Stimulated activated naive CD4-positive, alpha-beta T cell (primary cell): Measurements from ENCODE around the gene SLC2A4RG.
A peak's percentile ranks its signal among the peaks of the same experiment; 100 is the strongest.

Experiments
- DNase-seq, 6 experiments: peaks; one replicate each; lab custom pipeline; 2025; lab: John Stamatoyannopoulos, UW

Gene SLC2A4RG

GRCh38 chr20:63777614-63778013 is 38.0 kb downstream of the SLC2A4RG start:
- DNase-seq = no peak

DNA sequence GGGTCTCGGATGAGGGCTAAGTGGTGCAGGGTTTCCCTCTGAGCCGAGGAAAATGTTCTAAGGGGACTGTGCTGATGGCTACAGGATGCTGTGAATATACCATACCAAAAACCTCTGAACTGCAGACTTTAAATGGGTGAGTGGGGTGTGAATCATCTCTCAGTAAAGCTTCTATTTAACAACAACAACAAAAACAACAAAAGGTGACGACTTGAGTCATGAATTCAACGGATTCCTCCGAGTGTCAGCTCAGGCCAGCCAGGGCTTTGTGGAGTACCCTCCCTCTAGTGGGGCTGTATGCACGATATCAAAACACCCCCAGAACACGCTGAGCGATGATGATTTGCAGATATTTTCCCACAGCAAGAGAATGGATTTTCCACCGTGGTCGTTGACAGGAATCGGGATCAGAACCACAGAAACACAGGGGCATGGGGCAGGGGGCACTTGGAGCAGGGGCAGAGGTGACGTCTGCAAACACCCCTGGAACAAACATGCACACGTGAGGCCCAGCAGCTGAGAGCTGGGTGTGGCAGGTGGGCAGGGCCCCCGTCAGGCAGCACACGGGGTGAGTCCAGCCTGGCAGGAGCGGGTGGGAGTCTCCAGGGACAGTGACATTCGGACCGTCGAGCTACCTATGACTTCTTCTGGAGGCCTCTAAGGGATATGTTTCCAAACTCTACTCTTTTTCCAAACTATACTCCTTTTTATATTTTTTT is 38.6 kb downstream of the SLC2A4RG start:
- no peak for DNase-seq

DNA sequence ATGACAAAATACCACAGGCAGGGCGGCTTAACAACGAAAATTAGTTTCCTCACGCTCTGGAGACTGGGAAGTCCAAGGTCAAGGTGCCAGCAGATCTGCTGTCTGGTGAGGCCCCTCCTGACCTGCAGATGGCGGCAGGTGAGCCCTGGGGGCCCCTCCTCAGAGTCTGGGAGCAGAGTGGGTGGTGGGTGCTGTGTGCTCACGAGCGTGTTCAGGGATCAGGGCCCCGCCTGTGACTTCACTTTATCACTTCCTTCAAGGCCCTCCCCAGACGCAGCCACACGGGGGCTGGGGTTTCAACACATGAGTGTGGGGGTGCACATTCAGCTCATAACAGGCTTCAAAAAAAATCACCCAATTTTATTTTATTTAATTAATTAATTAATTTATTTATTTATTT is 39.3 kb downstream of the SLC2A4RG start:
- DNase-seq = no peak

- DNase-seq = no peak
Observed at GRCh38 chr20:63781181-63781580, 41.6 kb downstream of the SLC2A4RG start.

DNA sequence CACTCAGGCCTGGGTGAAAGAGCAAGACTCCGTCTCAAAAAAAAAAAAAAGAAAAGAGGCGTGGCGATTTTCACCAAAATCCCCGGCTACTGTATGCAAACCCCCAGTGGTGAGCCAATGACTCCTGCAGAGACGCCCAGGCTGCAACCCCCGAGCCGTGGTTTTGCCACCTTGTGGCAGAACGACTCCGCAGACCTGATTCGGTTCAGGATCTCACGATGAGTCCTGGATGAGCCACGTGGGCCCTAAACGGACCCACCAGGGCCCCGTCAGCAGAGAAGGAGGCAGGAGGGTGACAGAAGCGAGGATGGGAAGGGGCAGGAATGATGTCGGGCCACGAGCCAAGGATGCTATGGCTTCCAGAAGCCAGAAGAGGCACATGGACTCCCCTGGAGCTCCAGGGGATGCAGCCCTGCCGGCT is 42.5 kb downstream of the SLC2A4RG start:
- DNase-seq = peak; percentile 19 to 75 (median 68)

DNA sequence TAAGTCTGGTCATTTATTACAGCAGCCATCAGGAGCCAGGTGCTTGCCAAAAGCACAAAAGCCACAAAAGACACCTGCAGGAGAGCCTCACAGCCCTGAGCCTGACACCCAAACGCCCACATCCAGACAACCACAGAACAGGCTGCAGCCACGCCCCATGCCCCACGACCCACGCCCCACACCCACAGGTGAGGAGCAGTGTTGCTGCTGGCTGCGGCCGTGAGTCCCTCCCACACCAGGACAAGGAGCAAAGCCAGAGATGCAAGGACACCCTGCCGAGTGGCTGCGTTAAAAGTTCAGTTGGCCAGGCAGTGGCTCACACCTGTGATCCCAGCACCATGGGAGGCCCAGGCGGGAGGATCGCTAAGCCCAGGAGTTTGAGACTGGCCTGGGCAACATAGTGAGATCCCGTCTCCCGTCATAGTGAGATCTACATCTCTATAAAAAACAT is 43.0 kb downstream of the SLC2A4RG start:
- DNase-seq = peak in 1 of 6 experiments; percentile 10

- no peak for DNase-seq
Observed at GRCh38 chr20:63783970-63784369, 44.4 kb downstream of the SLC2A4RG start.

DNA sequence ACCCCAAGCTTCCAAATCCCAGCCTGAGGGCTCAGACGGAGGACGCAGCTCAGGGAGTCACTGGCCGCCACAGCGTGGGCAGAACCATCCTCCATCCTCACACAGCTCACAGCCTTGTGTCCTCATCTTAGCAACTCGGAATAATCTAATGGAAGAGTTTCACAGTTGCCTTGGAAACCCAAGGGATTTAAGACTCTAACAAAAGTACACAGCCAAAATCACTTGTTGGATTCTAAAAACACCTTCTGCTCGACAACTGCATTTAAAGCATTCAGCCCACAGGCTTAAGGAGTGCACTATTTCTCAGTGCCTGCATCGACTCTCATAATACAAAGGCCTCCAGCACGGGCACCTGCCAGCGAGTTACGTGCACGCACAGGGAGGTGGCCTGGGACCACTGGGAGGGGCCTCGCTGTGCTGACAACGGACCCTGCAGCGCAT is 46.1 kb downstream of the SLC2A4RG start:
- no peak for DNase-seq

DNA sequence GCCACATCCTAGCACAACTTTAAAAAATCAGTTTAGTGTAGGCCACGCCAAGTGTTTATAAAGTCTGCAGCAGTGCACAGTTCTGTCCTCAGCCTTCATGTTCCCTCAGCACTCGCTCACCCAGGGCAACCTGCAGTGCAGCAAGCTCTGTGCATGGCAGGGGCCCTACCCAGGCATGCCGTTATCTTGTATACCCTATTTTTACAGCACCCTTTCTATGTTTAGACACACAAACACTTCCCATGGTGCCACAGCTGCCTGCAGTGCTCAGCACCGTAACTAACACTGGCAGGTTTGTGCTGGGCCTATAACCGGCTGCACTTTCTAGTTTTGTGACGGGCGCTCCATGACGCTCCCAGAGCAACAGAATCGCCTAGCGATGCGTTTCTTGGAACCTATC is 47.7 kb downstream of the SLC2A4RG start:
- DNase-seq = no peak

- no peak for DNase-seq
Observed at GRCh38 chr20:63787749-63788148, 48.2 kb downstream of the SLC2A4RG start.

DNA sequence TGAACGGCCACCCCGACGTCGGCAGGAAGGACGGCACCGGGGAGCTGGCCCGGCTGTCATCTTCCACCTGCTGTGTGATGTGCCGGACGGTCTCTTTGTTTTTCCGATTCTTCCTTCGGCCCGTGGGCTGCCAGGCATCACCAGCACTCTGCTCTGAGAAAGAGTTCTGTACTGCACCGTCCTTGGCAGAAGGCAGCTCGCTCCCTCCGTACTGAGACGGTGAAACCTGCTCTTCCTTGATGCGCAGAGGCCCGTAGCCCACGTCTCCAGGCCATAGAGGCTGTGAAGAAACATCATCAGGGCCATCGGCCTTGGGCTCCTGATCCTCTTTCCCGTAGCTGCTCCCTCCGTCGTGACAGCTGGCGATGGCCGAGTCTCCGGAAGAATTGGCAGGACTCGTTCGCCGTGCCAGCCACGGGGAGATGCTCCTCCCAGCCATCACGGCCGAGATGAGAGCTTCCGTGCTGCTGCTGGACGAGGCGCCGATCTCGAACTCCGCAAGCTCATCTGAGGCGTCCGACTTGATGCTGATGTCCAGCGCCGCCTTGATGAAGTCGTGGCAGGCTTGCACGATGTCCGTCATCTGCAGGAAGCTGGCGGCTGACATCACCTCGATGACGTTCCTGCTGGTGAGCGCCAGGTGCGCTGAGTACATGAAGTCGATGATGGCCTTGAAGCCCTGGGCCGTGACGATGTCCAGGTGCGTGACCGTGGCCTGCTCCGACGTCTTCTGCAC is 50.4 kb downstream of the SLC2A4RG start:
- DNase-seq = no peak

GRCh38 chr20:63790572-63791168 is 51.1 kb downstream of the SLC2A4RG start:
- DNase-seq = no peak

DNA sequence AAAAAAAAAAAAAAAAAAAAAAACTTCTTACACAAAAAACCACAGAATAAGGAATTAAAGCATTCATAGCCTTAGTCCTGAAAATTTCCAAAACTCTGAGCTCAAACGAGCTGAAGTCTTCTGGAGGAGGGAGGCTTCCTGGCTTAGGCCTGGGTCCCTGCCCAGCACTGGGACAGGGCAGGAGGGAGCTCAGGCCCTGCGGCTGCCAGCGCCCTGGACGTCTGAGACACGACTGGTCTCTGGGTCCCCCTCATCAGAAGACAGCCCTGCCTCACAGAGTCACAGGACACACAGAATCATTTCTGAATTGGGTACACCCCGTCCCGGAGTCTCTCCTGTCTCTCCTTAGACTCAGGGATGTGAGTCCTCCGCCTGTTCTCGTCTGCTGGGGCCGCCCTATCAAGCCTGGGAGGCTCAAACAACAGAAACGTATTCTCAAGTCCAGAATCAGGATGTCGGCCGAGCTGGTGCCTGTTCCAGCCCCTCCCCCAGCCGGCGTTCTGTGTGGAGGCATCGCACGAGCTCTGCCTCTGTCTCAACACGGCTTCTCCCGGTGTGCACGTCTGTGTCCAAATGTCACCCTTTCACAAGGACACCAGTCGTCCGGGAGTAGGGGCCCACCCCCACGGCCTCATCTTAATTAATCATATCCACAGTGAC is 52.1 kb downstream of the SLC2A4RG start:
- DNase-seq = no peak

DNA sequence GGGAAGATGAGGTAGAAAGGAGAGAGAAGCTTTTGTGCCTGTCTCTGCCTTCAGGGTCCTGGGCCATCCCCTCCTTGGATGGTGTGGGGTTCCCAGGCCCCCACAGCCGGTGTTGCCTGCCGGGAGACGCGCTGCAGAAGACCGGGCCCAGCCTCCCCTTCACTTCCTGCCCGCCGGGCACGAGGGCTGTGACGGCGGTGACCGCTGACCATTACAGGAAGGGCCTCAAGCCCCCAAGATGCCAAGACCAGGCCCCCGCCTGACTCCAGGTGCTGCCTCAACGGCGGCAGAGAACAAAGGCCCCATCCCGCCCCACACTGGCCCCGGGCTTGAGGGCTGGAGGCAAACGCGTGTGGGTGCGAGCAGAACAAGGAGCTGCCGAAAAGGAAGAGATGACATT is 53.3 kb downstream of the SLC2A4RG start:
- no peak for DNase-seq
